OCI-LY7 (cell line): ENCODE measurements around the gene CENPH. TPM values are rescaled to one million over a fixed set of nuclear protein-coding genes. Genes with fewer than 3 reads are reported as not detected.

Source experiments
- BruUV-seq: library from RNA; stranded (reverse); fragments of 400-500 nt; replicated peaks from 2 replicates; lab custom pipeline; 2021; lab: Mats Ljungman, UMichigan
- CTCF ChIA-PET: fragments of 300-600 bp; sonication (Branson Sonifier 250); formaldehyde crosslinking; loops from one replicate; lab custom pipeline; 2022; ENCODE audit warnings: antibody characterized with exemption; ENCODE audit not compliant: unreplicated experiment; lab: Charles Lee
- POLR2A ChIA-PET: fragments of 300-600 bp; sonication (Branson Sonifier 250); formaldehyde crosslinking; loops from one replicate; lab custom pipeline; 2022; ENCODE audit warnings: antibody characterized with exemption; lab: Charles Lee
- DNase-seq: peaks from one replicate; pipeline ENCODE4 v3.0.0-alpha.2; 2015; ENCODE audit warnings: low spot score
- H2AFZ ChIP-seq: fragments of 200-600 bp; sonication (generic), shearing (Covaris generic); 2 replicates; pipeline ENCODE4 v1.6.1; 2014; ENCODE audit warnings: mild to moderate bottlenecking, antibody characterized with exemption, low read length, moderate library complexity
- H3K27ac ChIP-seq: fragments of 200-600 bp; sonication (generic); 2 replicates; pipeline ENCODE4 v1.5.1; 2014; ENCODE audit warnings: mixed run types, low read depth, mild to moderate bottlenecking, moderate library complexity, low read length, inconsistent platforms; ENCODE audit not compliant: poor library complexity, severe bottlenecking
- H3K36me3 ChIP-seq: fragments of 200-600 bp; sonication (generic); 2 replicates; pipeline ENCODE4 v1.6.1; 2014; ENCODE audit warnings: mild to moderate bottlenecking, antibody characterized with exemption, low read length, moderate library complexity, mixed read lengths; ENCODE audit not compliant: insufficient read depth
- H3K4me1 ChIP-seq: fragments of 200-600 bp; sonication (generic); 2 replicates; pipeline ENCODE4 v1.5.1; 2014; ENCODE audit warnings: mild to moderate bottlenecking, low read length; ENCODE audit not compliant: insufficient read depth, poor library complexity, severe bottlenecking
- H3K4me2 ChIP-seq: fragments of 200-600 bp; sonication (generic); 2 replicates; pipeline ENCODE4 v1.6.1; 2014; ENCODE audit warnings: mild to moderate bottlenecking, low read length
- H3K4me3 ChIP-seq: fragments of 200-600 bp; sonication (generic); 2 replicates; pipeline ENCODE4 v1.5.1; 2014; ENCODE audit warnings: mild to moderate bottlenecking, low read depth, low read length; ENCODE audit not compliant: poor library complexity, severe bottlenecking
- H3K79me2 ChIP-seq: fragments of 200-600 bp; sonication (generic); 2 replicates; pipeline ENCODE4 v1.6.1; 2016; ENCODE audit warnings: low read depth, mild to moderate bottlenecking, low read length, moderate library complexity, mixed read lengths; ENCODE audit not compliant: insufficient read depth
- H3K9me2 ChIP-seq: fragments of 200-600 bp; sonication (generic); 2 replicates; pipeline ENCODE4 v1.6.1; 2016; ENCODE audit warnings: mild to moderate bottlenecking, low read length, mixed read lengths; ENCODE audit not compliant: insufficient read depth
- H3K9me3 ChIP-seq: fragments of 200-600 bp; sonication (generic); 2 replicates; pipeline ENCODE4 v1.6.1; 2014; ENCODE audit warnings: mild to moderate bottlenecking, mixed run types, low read length, mixed read lengths
- H4K20me1 ChIP-seq: fragments of 200-600 bp; sonication (generic); 2 replicates; pipeline ENCODE4 v1.6.1; 2014; ENCODE audit warnings: mild to moderate bottlenecking, antibody characterized with exemption, low read length, moderate library complexity, mixed read lengths; ENCODE audit not compliant: insufficient read depth
- CTCF ChIP-seq: fragments of 200-600 bp; sonication (generic); conservative IDR thresholded peaks from 2 replicates; pipeline ENCODE4 v1.5.1; 2014; ENCODE audit warnings: mild to moderate bottlenecking, antibody characterized with exemption, low read length, moderate library complexity, mixed read lengths
- EZH2phosphoT487 ChIP-seq: fragments of 200-600 bp; sonication (generic); IDR thresholded peaks from 2 replicates; pipeline ENCODE4 v1.6.1; 2018; ENCODE audit warnings: low read depth, borderline replicate concordance, mild to moderate bottlenecking, mixed run types, antibody characterized with exemption, low read length, moderate library complexity, mixed read lengths
- intact Hi-C: fragments of 100-400 bp; cut with micrococcal nuclease; formaldehyde crosslinking; loops from one replicate; pipeline ENCODE4 v1.10.0; 2022; ENCODE audit not compliant: unreplicated experiment
- total RNA-seq, 2 experiments: library from RNA; depleted of rRNA in 1 of 2; stranded (reverse); fragments of >200 nt in 1 of 2; shearing (Covaris generic) in 1 of 2; gene quantifications; 2 replicates each; pipeline ENCODE4 v1.2.3, GENCODE V29; 2014 to 2022

CENPH gene
- total RNA-seq, 2 experiments from 2014 or later, result 86.1 to 105 TPM

GRCh38 chr5:69211200-69211599, 21.8 kb downstream of the CENPH start:
- H4K20me1 ChIP-seq, result no peaks in the 10 kb centered on the region
- no TSS peak for BruUV-seq
- no peak overlapping the region for H3K4me3 ChIP-seq
- intact Hi-C loops, result no loop called here
- H3K4me2 ChIP-seq, result no peak overlapping the region
- no peak overlapping the region for H3K27ac ChIP-seq
- H3K4me1 ChIP-seq, result peaks cover 4% of the 10 kb centered on the region
- no peaks in the 10 kb centered on the region for H3K79me2 ChIP-seq
- no peak overlapping the region for H2AFZ ChIP-seq
- POLR2A ChIA-PET, result interaction anchor here (0.7 to 1.3 kb wide), 4 partner anchors 9 to 21 kb away, joined by 3 to 4 read pairs (median 4); partner anchors contain the start of gene CENPH
- no peaks in the 10 kb centered on the region for H3K9me2 ChIP-seq
- H3K9me3 ChIP-seq, result no peaks in the 10 kb centered on the region
- DNase-seq, result no peak
- TF ChIP-seq CTCF, result no peak
- TF ChIP-seq EZH2phosphoT487, result no peak
- CTCF ChIA-PET, result no interaction called here
- H3K36me3 ChIP-seq, result peaks cover 63% of the 10 kb centered on the region

DNA sequence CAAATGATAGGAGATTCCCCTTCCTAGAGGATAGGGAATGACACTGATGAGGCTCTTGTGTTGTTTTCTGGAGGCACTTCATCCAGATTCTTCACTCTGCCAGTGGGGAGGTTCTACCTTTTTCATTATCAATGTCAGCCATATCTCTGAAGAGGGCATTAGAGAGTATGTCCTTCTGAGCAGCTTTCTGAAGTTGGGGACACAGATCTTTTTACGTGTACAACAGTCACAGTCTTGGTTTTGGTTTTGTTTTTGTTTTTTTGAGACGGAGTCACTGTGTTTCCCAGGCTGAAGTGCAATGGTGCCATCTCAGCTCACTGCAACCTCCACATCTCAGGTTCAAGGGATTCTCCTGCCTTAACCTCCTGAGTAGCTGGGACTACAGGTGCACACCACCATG, 22.6 kb downstream of the CENPH start:
- Histone ChIP-seq H2AFZ (no peak overlapping the region), H3K9me2 (no peaks in the 10 kb centered on the region), H3K4me1 (peaks cover 12% of the 10 kb centered on the region), H4K20me1 (no peaks in the 10 kb centered on the region), H3K27ac (no peak overlapping the region), H3K9me3 (no peaks in the 10 kb centered on the region), H3K79me2 (no peaks in the 10 kb centered on the region), H3K36me3 (peaks cover 56% of the 10 kb centered on the region), H3K4me2 (no peak overlapping the region), H3K4me3 (no peak overlapping the region)
- CTCF ChIA-PET, result interaction anchor here (0.7 kb wide), 1 partner anchor 170 kb away, joined by 3 read pairs; no protein-coding TSS in a partner anchor
- TF ChIP-seq EZH2phosphoT487 (no peak), CTCF (no peak)
- no peak for DNase-seq
- POLR2A ChIA-PET, result interaction anchor here (0.9 to 1.0 kb wide), 3 partner anchors 8 to 26 kb away, joined by 3 read pairs; no protein-coding TSS in a partner anchor
- BruUV-seq, result no TSS peak
- intact Hi-C loops, result no loop called here

- intact Hi-C loops, result no loop called here
- Histone ChIP-seq H3K4me2 (no peak overlapping the region), H3K79me2 (peaks cover 6% of the 10 kb centered on the region), H4K20me1 (no peaks in the 10 kb centered on the region), H3K27ac (no peak overlapping the region), H3K9me2 (no peaks in the 10 kb centered on the region), H3K9me3 (no peaks in the 10 kb centered on the region), H3K4me1 (peaks cover 16% of the 10 kb centered on the region), H3K4me3 (no peak overlapping the region), H3K36me3 (peaks cover 49% of the 10 kb centered on the region), H2AFZ (no peak overlapping the region)
- BruUV-seq, result no TSS peak
- no peak for DNase-seq
- ChIA-PET CTCF (no interaction called here), POLR2A (interaction anchor here (0.6 to 1.6 kb wide), 3 partner anchors 12 to 43 kb away, joined by 3 to 5 read pairs (median 3); no protein-coding TSS in a partner anchor)
- TF ChIP-seq CTCF, result no peak
- no peak for TF ChIP-seq EZH2phosphoT487
These were observed 24.3 kb downstream of the CENPH start for GRCh38 chr5:69213513-69214215.
